Neural progenitor cell (in vitro differentiated cells): ENCODE results near the gene WDR37. TPM values are rescaled to one million over a fixed set of nuclear protein-coding genes. Genes with fewer than 3 reads are reported as not detected.

Source experiments
- DNase-seq: peaks from one replicate; pipeline ENCODE4 v3.0.0-alpha.2; 2016; ENCODE audit warnings: low spot score
- H2AFZ ChIP-seq: fragments of 200-600 bp; sonication (generic); replicated peaks from 2 replicates; pipeline ENCODE4 v1.6.1; 2016; ENCODE audit warnings: antibody characterized with exemption
- H3F3A ChIP-seq: fragments of 200-600 bp; sonication (generic); 2 replicates; pipeline ENCODE4 v1.6.1; 2016; ENCODE audit warnings: antibody characterized with exemption, low read depth
- H3K27ac ChIP-seq: fragments of 200-600 bp; sonication (generic); 2 replicates; pipeline ENCODE4 v1.5.1; 2016; ENCODE audit warnings: mild to moderate bottlenecking
- H3K27me3 ChIP-seq: fragments of 200-600 bp; sonication (generic); 2 replicates; pipeline ENCODE4 v1.6.1; 2016; ENCODE audit warnings: mild to moderate bottlenecking, moderate library complexity
- H3K36me3 ChIP-seq: fragments of 200-600 bp; sonication (generic); 2 replicates; pipeline ENCODE4 v1.5.1; 2016
- H3K4me1 ChIP-seq: fragments of 200-600 bp; sonication (generic); 2 replicates; pipeline ENCODE4 v1.6.1; 2016; ENCODE audit warnings: mixed run types
- H3K4me2 ChIP-seq: fragments of 200-600 bp; sonication (generic); 2 replicates; pipeline ENCODE4 v1.6.1; 2016
- H3K4me3 ChIP-seq: fragments of 200-600 bp; sonication (generic); 2 replicates; pipeline ENCODE4 v1.5.1; 2016
- H3K79me2 ChIP-seq: fragments of 200-600 bp; sonication (generic); 2 replicates; pipeline ENCODE4 v1.6.1; 2016; ENCODE audit warnings: low read depth
- H3K9ac ChIP-seq: fragments of 200-600 bp; sonication (generic); 2 replicates; pipeline ENCODE4 v1.6.1; 2016
- H3K9me3 ChIP-seq: fragments of 200-600 bp; sonication (generic); 2 replicates; pipeline ENCODE4 v1.5.1; 2016; ENCODE audit warnings: low read depth
- H4K20me1 ChIP-seq: fragments of 200-600 bp; sonication (generic); 2 replicates; pipeline ENCODE4 v1.6.1; 2016; ENCODE audit warnings: low read depth
- H3K27ac Mint-ChIP-seq: 3 replicates; pipeline ENCODE4 v1.8.0; 2021; ENCODE audit warnings: mixed read lengths
- H3K27me3 Mint-ChIP-seq: 2 replicates; pipeline ENCODE4 v1.8.0; 2022; ENCODE audit warnings: low read depth, mild to moderate bottlenecking, inconsistent platforms, moderate library complexity, mixed read lengths; ENCODE audit not compliant: insufficient read depth
- H3K36me3 Mint-ChIP-seq: 3 replicates; pipeline ENCODE4 v1.8.0; 2021; ENCODE audit warnings: mixed read lengths
- H3K4me1 Mint-ChIP-seq: 3 replicates; pipeline ENCODE4 v1.8.0; 2021; ENCODE audit warnings: mixed read lengths
- H3K4me3 Mint-ChIP-seq: 3 replicates; pipeline ENCODE4 v1.8.0; 2021; ENCODE audit warnings: mild to moderate bottlenecking, moderate library complexity, mixed read lengths
- H3K9me3 Mint-ChIP-seq: 3 replicates; pipeline ENCODE4 v1.8.0; 2020; ENCODE audit warnings: mixed read lengths
- EZH2 ChIP-seq: fragments of 200-600 bp; sonication (generic); IDR thresholded peaks from 2 replicates; pipeline ENCODE4 v1.6.1; 2017; ENCODE audit warnings: antibody characterized with exemption, mild to moderate bottlenecking, moderate library complexity
- EZH2phosphoT487 ChIP-seq: fragments of 200-600 bp; sonication (generic); IDR thresholded peaks from 2 replicates; pipeline ENCODE4 v1.6.1; 2017; ENCODE audit warnings: antibody characterized with exemption
- total RNA-seq: library from RNA; depleted of rRNA; stranded (reverse); fragments of >200 nt; gene quantifications from 2 replicates; pipeline ENCODE4 v1.2.3, GENCODE V29; 2015; ENCODE audit warnings: low replicate concordance
- TF ChIP-seq, protein P1 (sequence below): fragments of 200-600 bp; sonication (generic); IDR thresholded peaks from 2 replicates; pipeline ENCODE4 v1.5.1; 2017; ENCODE audit warnings: antibody characterized with exemption, mild to moderate bottlenecking

Gene WDR37
- total RNA-seq, 1 donor from 2014 or later: 14.7 TPM

DNA sequence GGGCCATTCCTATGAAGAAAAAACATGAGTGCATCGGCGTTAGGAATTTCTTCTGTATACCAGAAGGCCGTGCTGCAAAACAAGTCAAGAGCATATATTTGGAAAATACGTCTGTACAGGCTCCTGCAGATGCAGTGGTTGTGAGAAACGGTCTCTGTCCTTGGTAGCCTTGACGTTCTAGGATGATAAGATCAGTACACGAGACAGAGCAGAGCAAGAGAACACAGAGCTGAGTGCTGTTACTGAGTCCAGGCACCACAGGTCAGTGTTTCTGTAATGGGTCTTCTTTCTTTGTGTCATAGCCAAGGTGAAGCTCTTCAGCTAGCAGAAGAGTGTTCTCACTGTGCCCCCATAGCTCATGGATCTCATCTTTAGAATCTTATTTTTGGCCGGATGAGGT is 62.8 kb downstream of the WDR37 start:
- Histone ChIP-seq H3K27ac (no peak overlapping the region), H3K36me3 (no peaks in the 10 kb centered on the region), H3K4me1 (peaks cover 5% of the 10 kb centered on the region), H3K79me2 (no peaks in the 10 kb centered on the region), H3K9me3 (no peaks in the 10 kb centered on the region), H3K9ac (no peak overlapping the region), H4K20me1 (peaks cover 6% of the 10 kb centered on the region), H3K27me3 (no peaks in the 10 kb centered on the region), H3K4me3 (no peak overlapping the region), H3F3A (no peaks in the 10 kb centered on the region), H3K4me2 (no peak overlapping the region), H2AFZ (no peak overlapping the region)
- no peak for DNase-seq
- Mint-ChIP-seq H3K9me3 (no peaks in the 10 kb centered on the region), H3K4me1 (peaks cover 53% of the 10 kb centered on the region), H3K27ac (no peak overlapping the region), H3K27me3 (peaks cover 8% of the 10 kb centered on the region), H3K4me3 (no peak overlapping the region), H3K36me3 (peaks cover 34% of the 10 kb centered on the region)
- TF ChIP-seq, protein P1, sequence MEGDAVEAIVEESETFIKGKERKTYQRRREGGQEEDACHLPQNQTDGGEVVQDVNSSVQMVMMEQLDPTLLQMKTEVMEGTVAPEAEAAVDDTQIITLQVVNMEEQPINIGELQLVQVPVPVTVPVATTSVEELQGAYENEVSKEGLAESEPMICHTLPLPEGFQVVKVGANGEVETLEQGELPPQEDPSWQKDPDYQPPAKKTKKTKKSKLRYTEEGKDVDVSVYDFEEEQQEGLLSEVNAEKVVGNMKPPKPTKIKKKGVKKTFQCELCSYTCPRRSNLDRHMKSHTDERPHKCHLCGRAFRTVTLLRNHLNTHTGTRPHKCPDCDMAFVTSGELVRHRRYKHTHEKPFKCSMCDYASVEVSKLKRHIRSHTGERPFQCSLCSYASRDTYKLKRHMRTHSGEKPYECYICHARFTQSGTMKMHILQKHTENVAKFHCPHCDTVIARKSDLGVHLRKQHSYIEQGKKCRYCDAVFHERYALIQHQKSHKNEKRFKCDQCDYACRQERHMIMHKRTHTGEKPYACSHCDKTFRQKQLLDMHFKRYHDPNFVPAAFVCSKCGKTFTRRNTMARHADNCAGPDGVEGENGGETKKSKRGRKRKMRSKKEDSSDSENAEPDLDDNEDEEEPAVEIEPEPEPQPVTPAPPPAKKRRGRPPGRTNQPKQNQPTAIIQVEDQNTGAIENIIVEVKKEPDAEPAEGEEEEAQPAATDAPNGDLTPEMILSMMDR: no peak
- TF ChIP-seq EZH2phosphoT487 (no peak), EZH2 (no peak)

DNA sequence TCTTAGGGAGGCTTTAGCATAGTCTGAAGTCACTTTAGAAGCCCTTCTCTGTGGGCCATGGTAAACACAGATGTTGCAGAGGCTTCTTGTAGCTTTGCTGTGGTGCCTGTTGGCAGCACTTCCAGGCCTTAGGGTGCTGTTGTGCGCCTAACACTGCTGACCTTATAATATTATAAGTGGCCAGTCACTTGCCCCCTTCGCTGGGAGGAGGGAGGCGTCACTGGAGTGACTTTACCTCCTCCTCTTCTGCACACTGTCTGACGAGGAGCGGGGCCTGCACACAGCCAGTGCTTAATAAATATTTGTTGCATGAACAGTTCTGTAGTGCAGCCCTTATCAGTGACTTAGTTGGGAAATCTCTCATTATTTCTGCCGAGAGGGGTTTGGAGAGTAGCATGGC is 63.3 kb downstream of the WDR37 start:
- Histone ChIP-seq H3K4me2 (no peak overlapping the region), H3K4me3 (no peak overlapping the region), H3K79me2 (no peaks in the 10 kb centered on the region), H3K9ac (no peak overlapping the region), H4K20me1 (peaks cover 2% of the 10 kb centered on the region), H3K9me3 (no peaks in the 10 kb centered on the region), H3K4me1 (peaks cover 2% of the 10 kb centered on the region), H3F3A (no peaks in the 10 kb centered on the region), H3K27ac (no peak overlapping the region), H3K36me3 (no peaks in the 10 kb centered on the region), H3K27me3 (no peaks in the 10 kb centered on the region), H2AFZ (no peak overlapping the region)
- DNase-seq: no peak
- H3K4me3 Mint-ChIP-seq: no peak overlapping the region
- H3K4me1 Mint-ChIP-seq: peaks cover 57% of the 10 kb centered on the region
- TF ChIP-seq, protein P1: no peak
- no peak for TF ChIP-seq EZH2phosphoT487
- H3K27ac Mint-ChIP-seq: no peak overlapping the region
- peaks cover 7% of the 10 kb centered on the region for H3K27me3 Mint-ChIP-seq
- no peaks in the 10 kb centered on the region for H3K9me3 Mint-ChIP-seq
- peaks cover 39% of the 10 kb centered on the region for H3K36me3 Mint-ChIP-seq

DNA sequence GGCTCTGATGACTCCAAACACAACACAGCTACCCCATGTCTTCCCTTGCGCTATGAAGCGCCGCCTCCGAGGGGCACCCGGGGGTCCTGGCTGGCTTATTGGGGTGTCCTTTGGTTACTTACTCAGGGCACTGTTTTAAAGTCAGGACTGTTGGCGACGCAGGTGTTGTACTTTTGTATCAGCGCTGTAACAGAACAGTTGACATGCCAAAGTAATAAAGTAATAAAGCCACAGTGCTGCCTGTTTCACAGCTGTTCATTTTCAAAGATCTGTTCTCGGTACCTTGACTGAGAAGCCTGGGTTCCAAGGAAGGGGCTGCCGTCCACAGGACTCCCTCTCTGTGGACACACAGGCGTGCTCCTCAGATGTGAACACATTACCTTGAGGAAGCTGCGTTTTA is 64.1 kb downstream of the WDR37 start:
- peaks cover 61% of the 10 kb centered on the region for H3K4me1 Mint-ChIP-seq
- TF ChIP-seq, protein P1: no peak
- TF ChIP-seq EZH2 (no peak), EZH2phosphoT487 (no peak)
- H3F3A ChIP-seq: no peaks in the 10 kb centered on the region
- no peak for DNase-seq
- H3K36me3 ChIP-seq: no peaks in the 10 kb centered on the region
- peaks cover 43% of the 10 kb centered on the region for H3K36me3 Mint-ChIP-seq
- H4K20me1 ChIP-seq: no peaks in the 10 kb centered on the region
- no peak overlapping the region for H3K9ac ChIP-seq
- no peaks in the 10 kb centered on the region for H3K4me1 ChIP-seq
- no peak overlapping the region for H3K4me3 ChIP-seq
- no peak overlapping the region for H3K4me2 ChIP-seq
- no peaks in the 10 kb centered on the region for H3K27me3 ChIP-seq
- H3K27me3 Mint-ChIP-seq: peaks cover 7% of the 10 kb centered on the region
- H3K9me3 ChIP-seq: no peaks in the 10 kb centered on the region
- no peaks in the 10 kb centered on the region for H3K9me3 Mint-ChIP-seq
- no peak overlapping the region for H3K4me3 Mint-ChIP-seq
- H3K79me2 ChIP-seq: no peaks in the 10 kb centered on the region
- peak overlapping the region; percentile 86 for H3K27ac Mint-ChIP-seq
- no peak overlapping the region for H2AFZ ChIP-seq
- H3K27ac ChIP-seq: no peak overlapping the region
